GM19328 (cell line): ENCODE data around the gene PINLYP.
A peak's percentile ranks its signal among the peaks of the same experiment; 100 is the strongest.
"Not testable (repeated sequence)": the region's sequence is repeated elsewhere in the genome, so short reads cannot be mapped to it uniquely, and the experiment has no call there.

Experiments
- ATAC-seq: cut with Tn5 transposase; IDR thresholded peaks from one replicate; pipeline ENCODE4 v1.9.1; 2021; ENCODE audit warnings: mild to moderate bottlenecking, moderate library complexity; ENCODE audit not compliant: unreplicated experiment

The PINLYP gene

DNA sequence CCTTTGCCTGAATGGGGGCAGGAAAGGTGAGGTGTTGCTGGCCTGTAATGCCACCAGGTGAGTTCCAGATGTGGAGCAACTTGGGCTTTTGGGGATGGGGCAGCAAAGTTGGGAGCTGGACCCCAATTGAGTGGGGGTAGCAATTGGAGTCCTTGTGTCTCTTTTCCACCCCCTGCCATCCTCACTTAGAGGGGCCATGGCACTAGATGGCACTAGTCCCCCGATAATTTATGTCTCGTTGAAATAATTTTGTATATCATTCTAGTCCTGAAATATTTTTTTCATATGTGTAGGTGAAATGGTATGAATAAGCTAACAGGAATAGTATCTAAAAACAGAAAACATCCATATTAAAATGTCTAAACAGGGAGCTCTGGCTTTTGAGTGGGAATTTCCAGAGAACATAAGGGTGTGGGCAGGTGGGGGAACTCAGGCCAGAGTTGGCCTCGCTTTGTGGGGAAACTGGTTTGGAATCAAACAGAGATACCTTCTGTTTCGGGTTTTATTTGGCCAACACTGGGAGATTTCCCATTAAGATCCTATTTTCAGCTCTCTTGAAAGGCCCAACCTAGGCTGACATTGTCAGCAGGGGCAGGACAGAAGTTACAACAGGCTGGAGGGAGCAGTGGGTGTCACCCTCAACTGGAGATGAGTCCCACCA, 24.2 kb downstream of the PINLYP start:
- ATAC-seq = no peak

DNA sequence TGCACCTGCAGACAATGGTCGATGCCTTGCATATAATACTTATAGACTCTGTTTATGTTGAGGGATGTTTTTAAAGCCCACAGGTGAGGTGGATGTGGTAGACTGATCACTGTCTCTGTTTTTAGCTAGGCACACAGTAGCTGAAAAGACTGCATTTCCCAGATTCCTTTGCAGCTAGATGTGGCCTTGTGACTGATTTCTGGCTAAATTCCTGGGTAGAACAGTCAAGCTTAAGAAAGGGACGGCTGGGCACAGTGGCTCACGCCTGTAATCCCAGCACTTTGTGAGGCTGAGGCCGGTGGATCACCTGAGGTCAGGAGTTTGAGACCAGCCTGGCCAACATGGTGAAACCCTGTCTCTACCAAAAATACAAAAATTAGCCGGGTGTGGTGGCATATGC, 24.7 kb downstream of the PINLYP start:
- not testable (repeated sequence) for ATAC-seq

DNA sequence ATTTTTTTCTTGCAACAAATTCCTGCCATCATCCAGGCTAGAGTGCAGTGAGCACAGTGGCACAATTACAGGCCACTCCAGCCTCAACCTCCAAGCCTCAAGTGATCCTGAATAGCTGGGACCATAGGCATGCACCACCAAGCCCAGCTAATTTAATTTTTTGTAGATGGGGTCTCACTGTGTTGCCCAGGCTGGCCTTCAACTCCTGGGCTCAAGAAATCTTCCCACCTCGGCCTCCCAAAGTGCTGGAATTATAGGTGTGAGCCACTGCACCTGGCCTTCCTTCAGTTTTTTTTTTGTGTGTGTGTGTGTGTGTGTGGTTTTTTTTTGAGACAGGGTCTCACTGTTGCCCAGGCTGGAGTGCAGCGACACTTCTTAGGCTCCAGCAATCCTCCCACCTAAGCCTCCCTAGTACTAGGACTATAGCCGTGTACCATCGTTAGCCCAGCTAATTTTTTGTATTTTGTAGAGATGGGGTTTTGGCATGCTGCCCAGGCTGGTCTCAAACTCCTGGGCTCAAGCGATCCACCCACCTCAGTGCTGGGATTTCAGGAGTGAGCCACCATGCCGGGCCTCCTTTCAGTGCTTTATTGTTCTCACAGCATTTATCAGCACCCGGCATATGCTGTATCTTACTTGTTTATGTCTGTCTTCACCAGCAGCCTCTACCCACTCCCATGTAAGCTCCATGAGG, 30.4 kb downstream of the PINLYP start:
- no peak for ATAC-seq

DNA sequence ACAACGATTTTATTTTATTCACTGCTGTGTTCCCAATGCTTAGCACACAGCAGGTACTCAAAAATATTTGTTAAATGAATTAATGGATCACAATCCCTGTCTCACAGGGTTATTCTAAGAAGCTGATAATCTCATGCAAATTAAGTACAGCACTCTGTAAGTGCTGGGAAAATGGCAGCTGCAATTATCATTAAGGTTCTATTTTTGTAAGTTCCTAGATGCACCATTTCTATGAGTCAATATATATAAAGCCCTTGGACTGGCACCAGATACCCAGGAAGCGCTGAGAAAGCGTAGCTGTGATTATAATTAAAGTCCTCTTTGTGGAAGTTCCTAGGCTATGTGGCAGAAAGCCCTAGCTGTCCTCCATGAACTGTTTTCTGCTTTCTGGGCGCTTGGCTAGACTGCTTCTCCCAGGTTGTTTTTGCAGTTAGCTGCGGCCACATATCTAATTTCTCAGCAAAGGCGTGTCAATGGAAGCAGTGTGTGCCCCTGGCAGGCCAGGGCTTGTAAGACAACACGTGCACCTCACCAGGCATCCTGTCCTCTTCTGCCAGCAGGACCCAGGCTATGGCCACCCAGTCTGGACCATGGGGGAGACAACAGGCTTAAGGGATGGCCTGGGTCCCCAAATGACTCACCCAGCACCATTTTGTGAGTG, 31.1 kb downstream of the PINLYP start:
- no peak for ATAC-seq

DNA sequence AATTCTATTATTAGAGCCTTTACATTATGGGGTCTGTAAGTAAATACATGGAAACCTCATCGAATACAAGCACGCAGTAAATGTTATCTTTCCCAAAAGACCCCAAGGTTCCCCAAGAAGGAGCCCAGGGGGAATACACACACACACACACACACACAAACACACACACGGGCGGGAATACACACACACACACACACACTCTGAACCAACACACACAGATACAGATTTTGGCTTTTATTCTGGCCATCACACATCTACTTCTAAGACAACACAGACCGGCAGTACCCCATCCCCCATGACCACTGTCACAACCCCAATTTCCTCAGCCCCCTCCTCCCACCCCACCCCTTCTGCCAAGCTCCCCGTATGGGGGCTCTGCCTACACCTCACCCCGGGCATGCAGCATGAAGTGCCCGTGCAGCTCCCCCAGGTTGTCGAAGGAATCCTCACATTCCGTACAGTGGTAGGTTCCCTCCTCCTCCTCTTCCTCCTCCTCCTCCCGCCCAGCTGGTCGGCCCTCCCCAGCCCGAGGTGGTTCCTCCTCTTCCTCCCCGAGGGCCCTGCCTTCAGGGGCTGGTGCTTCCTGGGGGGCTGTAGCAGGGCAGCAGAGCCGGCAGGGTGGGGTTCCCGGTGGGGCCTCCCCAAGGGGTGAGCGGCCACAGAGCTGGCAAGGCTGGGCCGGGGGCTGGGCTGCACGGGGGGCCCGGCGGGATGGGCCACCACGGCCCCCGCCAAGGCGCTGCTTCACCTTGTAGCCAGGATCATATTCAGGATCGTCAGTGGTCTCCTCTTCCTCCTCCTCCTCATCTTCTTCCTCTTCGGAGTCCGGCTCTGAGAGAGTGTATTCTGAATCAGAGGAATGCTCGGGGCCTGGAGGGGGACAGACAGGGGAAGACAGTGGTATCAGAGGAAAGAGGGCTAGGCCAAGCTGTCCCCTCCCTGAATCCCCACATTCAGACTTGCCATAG, 31.9 kb downstream of the PINLYP start:
- ATAC-seq = no peak

DNA sequence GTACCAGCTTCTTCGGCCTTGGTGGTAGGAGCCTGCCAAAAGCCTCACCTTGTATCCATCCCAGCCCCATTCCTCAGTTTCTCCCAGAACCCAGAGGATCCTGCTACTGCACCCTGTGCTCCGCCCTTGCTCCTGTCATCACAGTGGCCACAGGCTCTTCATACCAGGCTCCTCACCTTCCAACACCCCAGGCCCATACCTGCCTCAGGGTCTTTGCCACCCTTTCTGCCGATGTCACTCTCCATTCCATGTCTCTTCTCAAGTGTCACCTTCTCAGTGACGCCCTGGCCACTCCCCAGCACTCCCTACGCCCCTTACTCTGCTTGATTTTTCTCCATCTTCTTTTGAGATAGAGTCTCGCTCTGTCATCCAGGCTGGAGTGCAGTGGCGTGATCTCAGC, 34.3 kb downstream of the PINLYP start:
- no peak for ATAC-seq

DNA sequence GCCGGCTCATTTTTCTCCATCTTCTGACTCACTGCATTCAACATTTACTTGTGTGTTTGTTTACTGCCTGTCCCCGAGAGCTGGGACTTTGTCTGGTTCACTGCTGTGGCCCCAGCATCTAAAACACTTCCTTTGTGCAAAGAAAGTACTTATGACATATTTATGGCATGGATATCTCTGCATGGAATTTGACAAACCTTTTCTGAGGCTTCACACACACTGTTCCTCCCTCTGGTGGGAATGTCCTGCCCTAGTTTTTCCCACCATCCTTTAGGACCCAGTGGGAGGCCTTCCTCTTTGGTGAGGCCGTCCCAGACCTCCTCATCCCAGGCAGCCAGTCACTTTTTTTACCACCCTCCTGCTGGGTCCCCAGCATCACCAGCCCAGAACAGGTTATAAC, 34.9 kb downstream of the PINLYP start:
- ATAC-seq = no peak

DNA sequence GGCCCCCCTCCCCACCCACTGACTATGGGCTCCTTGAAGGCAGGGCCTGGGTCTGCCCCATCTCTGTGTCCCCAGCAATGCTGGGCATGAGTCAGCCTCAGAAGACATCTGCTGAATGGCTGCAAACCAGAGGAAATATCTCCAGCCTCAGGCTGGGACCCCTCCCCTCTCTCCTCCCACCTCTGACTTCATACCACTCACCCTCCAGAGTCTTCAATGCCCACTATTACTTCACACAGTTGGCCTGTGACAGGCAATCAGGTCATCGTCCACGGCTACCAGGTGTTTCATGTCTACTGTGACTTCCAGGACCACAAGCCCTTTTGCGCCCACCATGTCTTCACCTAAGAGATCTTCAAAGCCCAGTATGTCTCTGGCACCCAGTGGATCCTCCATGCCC, 36.2 kb downstream of the PINLYP start, which contains the start of gene SRRM5:
SRRM5 (plus strand) TSS at position 301 of the 400 bp plus-strand sequence; CDS start at position 335, 34 bp downstream.
- no peak for ATAC-seq

DNA sequence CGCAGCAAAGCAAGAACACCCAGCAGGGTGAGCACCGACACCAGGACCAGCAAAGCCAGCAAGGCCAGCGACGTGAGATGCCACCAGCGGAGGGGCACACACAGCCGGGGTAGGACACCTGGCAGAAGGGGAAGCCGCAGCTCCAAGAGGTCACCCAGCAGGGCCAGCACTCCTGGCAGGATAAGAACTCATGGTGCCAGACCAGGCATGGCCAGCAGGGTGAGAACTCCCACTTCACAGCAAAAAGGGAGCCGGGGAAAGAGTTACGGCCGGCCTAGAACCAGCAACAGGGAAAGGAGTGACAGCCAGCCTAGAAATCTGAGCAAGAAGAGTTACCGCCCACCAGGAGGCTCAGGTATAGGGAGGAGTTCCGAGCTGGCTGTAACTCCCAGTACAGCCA, 36.8 kb downstream of the PINLYP start:
- no peak for ATAC-seq

DNA sequence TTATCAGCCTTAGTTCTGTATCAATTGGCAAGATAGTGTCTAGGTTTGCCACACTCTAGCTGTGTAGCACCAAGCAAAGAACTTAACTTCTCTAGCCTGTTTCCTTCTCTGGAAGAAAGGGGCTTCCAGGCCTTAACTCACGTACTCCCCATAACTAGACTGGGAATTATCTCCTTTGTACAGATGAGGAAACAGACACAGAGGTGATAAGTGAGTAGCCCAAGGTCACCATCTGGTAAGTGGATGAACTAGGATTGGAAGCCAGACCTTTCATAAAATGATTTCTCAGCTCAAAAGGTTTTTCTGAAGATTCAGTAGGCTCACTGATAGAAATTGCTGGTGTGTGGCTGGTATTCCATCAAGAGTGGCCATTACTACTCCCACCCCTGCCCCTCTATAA, 40.7 kb downstream of the PINLYP start:
- ATAC-seq = no peak

DNA sequence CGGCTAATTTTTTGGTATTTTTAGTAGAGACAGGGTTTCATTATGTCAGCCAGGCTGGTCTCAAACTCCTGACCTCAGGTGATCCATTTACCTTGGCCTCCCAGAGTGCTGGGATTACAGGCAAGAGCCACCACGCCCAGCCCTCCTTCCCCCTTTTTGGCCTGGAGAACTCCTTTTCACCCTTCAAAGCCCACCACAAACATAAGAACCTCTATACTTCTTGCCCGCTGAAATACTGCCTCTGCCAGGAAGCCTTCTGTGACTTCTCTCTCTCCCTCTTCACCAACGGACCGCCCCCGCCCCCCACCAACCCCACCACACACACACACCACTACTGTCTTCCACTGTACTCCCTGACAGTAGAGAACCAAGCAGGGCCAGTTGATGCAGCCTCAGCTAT, 41.4 kb downstream of the PINLYP start:
- ATAC-seq = no peak

DNA sequence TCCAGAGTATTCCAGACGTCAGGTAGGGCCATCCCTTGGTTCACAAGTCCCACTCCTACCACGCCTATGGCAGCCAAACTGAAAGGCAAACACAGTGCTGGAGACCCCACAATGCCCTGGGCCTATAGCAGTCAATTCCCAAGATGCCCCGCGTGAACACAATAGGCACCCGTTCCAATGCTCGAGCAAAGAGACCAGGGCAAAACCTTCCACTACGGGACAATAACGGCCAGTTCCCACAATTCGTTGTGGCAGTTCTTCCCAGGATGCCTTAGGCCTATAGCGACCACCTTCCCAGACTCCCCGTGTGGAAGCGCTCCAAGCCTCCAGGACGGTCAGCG, 43.3 kb downstream of the PINLYP start:
- peak; percentile 21 for ATAC-seq

DNA sequence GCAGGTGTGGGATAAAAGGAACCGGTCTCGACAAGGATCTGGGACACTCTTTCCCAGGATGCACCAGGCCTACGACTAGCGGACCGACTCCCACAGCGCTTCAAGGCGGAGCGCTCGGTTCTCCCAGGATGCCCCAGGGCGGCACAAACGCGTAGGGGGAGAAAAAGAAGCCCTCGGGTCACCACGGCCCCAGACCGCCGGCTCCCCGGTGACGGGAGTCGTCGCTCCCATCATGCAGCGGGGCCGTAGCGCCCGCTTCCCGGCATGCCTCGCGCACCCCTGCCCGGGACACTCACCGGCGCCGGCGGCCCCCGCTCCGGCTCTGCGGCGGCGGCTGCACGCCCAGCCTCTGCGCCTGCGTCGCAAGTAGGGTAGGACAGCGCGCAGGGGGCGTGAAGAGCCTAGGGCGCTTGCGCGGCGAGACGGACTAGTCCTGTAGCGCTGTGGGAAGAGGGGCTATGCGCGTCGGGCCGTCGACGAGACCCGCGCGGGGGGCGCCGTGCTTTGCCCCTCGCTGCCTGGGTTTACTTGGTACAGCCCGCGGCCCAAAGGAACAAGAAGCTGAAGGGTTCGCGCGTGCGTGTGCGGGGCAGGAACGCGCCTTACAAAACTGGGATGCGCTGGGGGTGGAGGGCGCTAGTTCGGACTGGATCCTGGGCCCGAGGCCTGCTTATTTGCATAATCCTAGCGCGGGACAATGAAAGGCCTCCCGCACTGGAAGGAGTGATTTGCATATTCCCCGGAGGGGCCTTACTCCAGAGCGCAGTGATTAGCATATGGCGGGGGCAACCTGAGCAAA, 43.9 kb downstream of the PINLYP start, which contains the start of gene ZNF428:
ZNF428 (minus strand) TSS at position 368 of the 799 bp plus-strand sequence. CDS start 5,325 bp downstream, outside the sequence.
- ATAC-seq = peak; percentile 71

DNA sequence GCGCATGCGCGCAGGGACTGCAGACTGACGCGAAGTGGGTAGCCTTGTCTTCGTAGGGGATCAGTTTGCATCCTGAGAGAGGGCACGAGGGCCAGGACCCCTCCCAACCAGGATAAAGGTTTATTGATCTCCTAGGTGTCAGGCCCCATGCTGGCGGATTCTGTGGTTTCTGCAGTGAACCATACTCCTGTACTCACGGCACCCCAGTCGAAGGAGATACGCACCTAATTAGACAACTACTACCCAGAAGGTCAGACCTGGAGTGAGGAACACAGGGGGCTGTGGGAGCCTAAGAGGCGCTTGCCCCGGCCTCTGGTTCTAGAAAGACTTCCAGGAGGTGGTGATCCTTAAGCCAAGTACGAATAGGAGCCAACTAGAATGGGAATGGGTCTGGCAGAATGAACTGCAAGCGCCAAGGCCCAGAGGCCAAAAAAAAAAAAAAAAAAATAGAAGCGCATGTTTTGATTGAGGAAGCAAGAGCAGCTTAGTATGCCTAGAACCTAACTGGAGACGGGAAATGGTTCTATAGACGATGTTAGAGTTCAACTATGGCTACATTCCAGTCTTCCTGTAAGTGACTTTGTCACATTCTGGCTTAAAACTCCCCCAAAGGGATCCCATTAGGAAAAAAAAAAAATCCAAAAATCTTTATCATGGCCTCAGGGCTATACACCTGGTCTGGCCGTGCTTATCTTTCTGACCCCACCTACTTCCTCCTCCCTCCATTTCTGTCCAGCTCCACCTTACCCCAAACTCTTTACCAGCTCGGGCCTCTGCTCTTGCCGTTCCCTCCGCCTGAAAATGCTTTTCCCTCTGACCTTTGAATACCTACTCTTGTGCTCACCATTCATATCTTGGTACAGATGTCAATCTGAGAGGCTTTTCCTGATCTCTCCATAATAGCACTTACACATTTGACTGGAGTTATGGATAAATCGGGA, 44.7 kb downstream of the PINLYP start:
- ATAC-seq = no peak

DNA sequence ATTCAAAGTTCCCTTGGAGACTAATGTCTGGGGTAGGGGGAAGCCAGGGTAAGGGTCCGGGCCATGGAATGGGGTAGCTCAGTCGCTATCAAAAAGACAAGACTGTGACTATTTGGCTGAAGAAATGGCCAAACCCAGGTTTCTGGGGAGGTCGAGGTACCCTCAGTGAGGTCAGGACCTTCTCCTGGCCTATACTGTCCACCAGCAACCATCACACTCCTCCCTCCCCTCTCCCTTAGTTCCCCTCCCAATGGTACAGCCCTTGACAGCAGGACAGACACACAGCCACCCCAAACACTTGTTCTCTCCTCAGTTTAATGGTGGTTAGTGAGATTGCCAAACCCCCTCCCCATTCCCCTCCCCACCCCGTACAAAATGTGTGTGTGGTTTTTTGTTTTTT, 46.5 kb downstream of the PINLYP start:
- ATAC-seq = no peak

DNA sequence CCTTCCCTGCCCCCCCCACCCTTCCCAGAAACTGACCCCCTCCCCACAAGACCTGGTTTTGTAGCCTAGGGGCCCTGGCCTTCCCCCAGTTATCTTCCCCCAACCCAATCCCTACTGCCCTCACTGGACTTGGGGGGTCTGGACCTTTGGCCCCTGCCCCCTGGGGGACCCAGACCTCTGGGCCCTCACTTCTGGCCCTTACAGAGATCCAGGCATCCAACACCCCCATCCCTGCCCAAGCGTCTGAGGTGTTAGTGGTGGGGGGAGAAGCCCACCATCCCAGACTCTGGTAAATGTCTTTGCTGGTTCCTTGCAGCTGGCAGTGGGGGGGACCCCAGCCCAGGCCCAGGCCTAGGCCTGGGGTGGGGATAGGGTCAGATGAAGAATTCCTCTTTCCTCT, 47.4 kb downstream of the PINLYP start:
- no peak for ATAC-seq

DNA sequence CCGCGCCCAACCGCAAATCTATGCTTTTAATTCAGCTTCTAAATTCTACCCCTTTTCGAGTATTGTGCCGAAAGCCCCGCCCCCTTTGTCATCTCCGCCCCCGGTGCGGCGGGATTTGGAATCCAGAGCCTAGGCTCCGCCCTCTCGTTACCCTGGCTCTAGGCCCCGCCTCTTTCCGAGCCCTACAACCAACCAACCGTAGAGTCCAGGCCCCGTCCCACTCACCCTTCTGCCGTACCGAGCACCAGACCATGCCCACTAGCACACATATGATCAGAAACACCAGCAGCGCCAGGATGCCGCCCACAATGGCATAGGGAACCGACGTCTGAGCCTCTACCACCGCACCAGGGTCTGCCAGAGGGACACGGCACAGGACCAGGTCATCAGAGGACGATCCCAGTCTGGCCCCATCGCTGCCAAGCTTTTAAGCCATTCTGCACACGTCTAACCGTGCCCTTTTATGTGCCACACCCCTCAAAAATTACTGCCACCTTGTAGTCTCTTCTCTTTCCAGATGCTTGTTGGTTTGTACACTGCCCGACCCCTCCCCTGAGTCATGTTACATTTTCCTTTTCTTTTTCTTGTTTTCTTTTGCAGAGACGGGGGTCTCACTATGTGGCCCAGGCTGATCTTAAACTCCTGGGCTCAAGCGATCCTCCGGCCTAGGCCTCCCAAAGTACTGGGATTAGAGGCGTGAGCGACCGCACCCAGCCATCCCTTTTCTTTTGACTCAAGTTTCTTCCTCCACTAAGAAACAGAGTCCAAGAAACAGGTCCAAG, 48.5 kb downstream of the PINLYP start:
- no peak for ATAC-seq

DNA sequence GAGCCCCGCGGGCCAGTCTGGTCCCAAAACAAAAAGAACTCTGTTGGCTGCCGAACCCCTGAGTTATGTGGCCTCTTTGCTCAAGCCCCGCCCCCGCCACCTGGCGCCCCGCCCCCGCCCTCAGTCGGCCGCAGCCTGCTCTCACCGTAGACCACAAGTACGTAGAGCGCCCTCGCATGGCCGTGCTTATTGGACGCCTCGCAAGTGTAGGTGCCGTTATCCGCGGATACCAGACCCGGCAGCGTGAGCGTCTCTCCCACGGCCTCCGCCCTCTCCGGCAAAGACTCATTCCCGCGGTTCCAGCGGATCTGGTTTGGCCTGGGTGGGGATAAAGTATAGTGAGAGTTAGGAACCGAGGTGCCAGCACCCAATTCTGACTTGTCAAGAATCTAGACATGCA, 49.3 kb downstream of the PINLYP start:
- ATAC-seq = no peak
